ENCODE data around the gene C1QB. TPM values are rescaled to one million over a fixed set of nuclear protein-coding genes. Genes with fewer than 3 reads are reported as not detected.

Gene C1QB
- polyA plus RNA-seq, 1 of the 3 experiments (the other 2 are of a cell fraction) = not detected

GRCh38 chr1:22709227-22709626, 56.2 kb downstream of the C1QB start:
- Histone ChIP-seq H3K4me2 (no peak overlapping the region), H3K4me3 (ENCODE audit: low read depth in 2 of 2, low read length in 1 of 2) (no peak overlapping the region; a peak in 1 of 4 replicates), H3K79me2 (ENCODE audit: insufficient read depth) (peaks cover 29% of the 10 kb centered on the region), H3K9ac (no peak overlapping the region), H3K36me3 (replicated peaks in 1 of 2; ENCODE audit: control insufficient read depth in 1 of 2, insufficient read depth in 2 of 2, low read length in 1 of 2) (no peaks in the 10 kb centered on the region), H3K9me2 (no peaks in the 10 kb centered on the region), H3K9me3 (no peaks in the 10 kb centered on the region), H2AFZ (ENCODE audit: low read depth) (no peak overlapping the region), H3K4me1 (ENCODE audit: control insufficient read depth in 1 of 2, insufficient read depth in 2 of 2, low read depth in 1 of 2, low read length in 1 of 2) (peaks cover 2 to 32% of the 10 kb centered on the region in 2 experiments; a peak in 2 of 4 replicates), H3K27ac (ENCODE audit: low read depth in 2 of 2, low read length in 1 of 2) (no peak overlapping the region), H3K27me3 (ENCODE audit: insufficient read depth) (no peaks in the 10 kb centered on the region), H3F3A (replicated peaks; ENCODE audit: insufficient read depth) (peaks cover 8% of the 10 kb centered on the region), H4K20me1 (ENCODE audit: insufficient read depth) (peaks cover 23% of the 10 kb centered on the region)
- 94% methylated on average over 3 of the region's 3 CpGs for WGBS (ENCODE audit: low lambda C conversion rate)
- CTCF ChIA-PET = interaction anchor here (0.7 to 8.5 kb wide), 15 partner anchors 10 to 255 kb away, joined by 3 to 166 read pairs (median 4); no protein-coding TSS in a partner anchor
- POLR2A ChIA-PET = interaction anchor here (1.0 kb wide), 1 partner anchor 10 kb away, joined by 3 read pairs; no protein-coding TSS in a partner anchor
- TF ChIP-seq REST (IDR thresholded peaks at IDR 0.05; ENCODE audit: low read depth, low read length) = no peak
- TF ChIP-seq RAD21 (IDR thresholded peaks at IDR 0.05; ENCODE audit: low read length) = peak; percentile 19; the same call in 1 of the 2 replicates
- peak; percentile 51 for TF ChIP-seq CTCF (IDR thresholded peaks at IDR 0.05)
- no peak for TF ChIP-seq USF1 (IDR thresholded peaks at IDR 0.05; ENCODE audit: borderline replicate concordance, low read depth)
- no peak for DNase-seq

- Histone ChIP-seq H3K4me1 (ENCODE audit: control insufficient read depth in 1 of 2, insufficient read depth in 2 of 2, low read depth in 1 of 2, low read length in 1 of 2) (peaks cover 0 to 30% of the 10 kb centered on the region in 2 experiments; a peak in 1 of 4 replicates), H3K27ac (ENCODE audit: low read depth in 2 of 2, low read length in 1 of 2) (peak overlapping the region in 1 of 2 experiments; percentile 91; a peak in 2 of 4 replicates), H3K9ac (peak overlapping the region; percentile 46; the same call in 1 of the 2 replicates), H3F3A (replicated peaks; ENCODE audit: insufficient read depth) (peaks cover 6% of the 10 kb centered on the region), H3K4me3 (ENCODE audit: low read depth in 2 of 2, low read length in 1 of 2) (peak overlapping the region; percentile 69 to 70), H3K79me2 (ENCODE audit: insufficient read depth) (peaks cover 37% of the 10 kb centered on the region), H2AFZ (ENCODE audit: low read depth) (peak overlapping the region; percentile 84), H3K36me3 (replicated peaks in 1 of 2; ENCODE audit: control insufficient read depth in 1 of 2, insufficient read depth in 2 of 2, low read length in 1 of 2) (no peaks in the 10 kb centered on the region), H3K9me2 (no peaks in the 10 kb centered on the region), H3K27me3 (ENCODE audit: insufficient read depth) (no peaks in the 10 kb centered on the region), H3K9me3 (no peaks in the 10 kb centered on the region), H4K20me1 (ENCODE audit: insufficient read depth) (peaks cover 30% of the 10 kb centered on the region), H3K4me2 (peak overlapping the region; percentile 94)
- CTCF ChIA-PET = interaction anchor here (0.7 to 8.5 kb wide), 9 partner anchors 11 to 254 kb away, joined by 3 to 166 read pairs (median 3); no protein-coding TSS in a partner anchor
- peak; percentile 89 for DNase-seq
- POLR2A ChIA-PET = interaction anchor here (1.0 kb wide), 1 partner anchor 9 kb away, joined by 3 read pairs; no protein-coding TSS in a partner anchor
- TF ChIP-seq ELF1 (IDR thresholded peaks at IDR 0.05) = no peak
- TF ChIP-seq IRF3 (IDR thresholded peaks at IDR 0.05; ENCODE audit: low read depth, low read length) = no peak
- no peak for TF ChIP-seq MAX (IDR thresholded peaks at IDR 0.05; ENCODE audit: low read depth)
- TF ChIP-seq MXI1 (IDR thresholded peaks at IDR 0.05; ENCODE audit: low read depth, low read length) = peak; percentile 32; the same call in 1 of the 2 replicates
- no peak for TF ChIP-seq SIN3A (IDR thresholded peaks at IDR 0.05; ENCODE audit: borderline replicate concordance, low read depth, low read length)
- TF ChIP-seq CHD2 (IDR thresholded peaks at IDR 0.05; ENCODE audit: low read length, partially characterized antibody) = peak; percentile 21
- no peak for TF ChIP-seq USF2 (IDR thresholded peaks at IDR 0.05; ENCODE audit: borderline replicate concordance, low read depth, low read length)
- 12% methylated on average over 29 of the region's 50 CpGs for WGBS (ENCODE audit: low lambda C conversion rate)
Measured at GRCh38 chr1:22709891-22710700, 57.1 kb downstream of the C1QB start.

Measured in SK-N-SH (cell line).